ENCODE measurements around the gene HIVEP3. TPM values are rescaled to one million over a fixed set of nuclear protein-coding genes. Genes with fewer than 3 reads are reported as not detected.

The HIVEP3 gene
- total and polyA plus RNA-seq, 2 donors (not counting 1 experiment from before 2014, with no cell fraction given): 2.0 to 5.1 TPM

DNA sequence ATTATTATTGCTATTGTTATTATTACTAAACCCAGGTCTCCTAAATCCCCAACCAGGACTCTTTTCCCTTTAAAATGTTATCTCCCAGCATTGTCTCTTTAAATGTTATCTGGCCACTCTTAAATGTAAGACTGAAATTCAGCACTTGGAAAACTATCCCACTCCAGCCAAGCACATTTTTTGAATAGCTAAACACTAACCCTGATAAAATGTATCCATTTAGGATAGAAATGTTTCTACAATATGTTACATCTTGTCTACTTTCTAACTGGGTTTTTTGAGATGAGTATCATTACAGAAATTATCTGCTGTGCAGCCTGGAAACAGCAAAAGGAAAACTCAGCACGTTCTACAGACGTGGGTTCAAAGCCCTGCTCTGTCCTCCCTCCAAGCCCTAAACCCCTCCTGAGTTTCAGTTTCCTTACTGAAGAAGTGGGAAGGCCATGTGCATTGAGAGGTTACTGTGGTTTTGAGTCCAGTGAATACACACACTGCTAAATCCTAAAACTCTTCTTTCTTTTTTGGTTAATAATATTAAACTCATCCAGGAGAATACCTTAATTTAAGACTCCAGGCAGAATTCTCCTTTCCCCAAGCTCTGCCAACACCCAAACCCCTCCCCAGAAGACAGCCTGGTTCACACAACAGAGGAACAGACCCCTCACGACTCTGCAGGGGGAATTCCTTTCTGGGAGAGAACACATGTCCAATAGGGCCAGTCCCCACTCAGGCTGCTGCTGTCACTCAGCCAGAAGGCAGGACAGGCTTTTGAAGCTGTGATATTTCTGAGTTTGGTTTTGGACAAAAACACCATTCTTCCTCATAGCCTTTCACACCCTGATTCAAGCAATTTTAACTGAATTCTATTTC, 41.9 kb downstream of the HIVEP3 start:
- CTCF ChIA-PET: no interaction called here
- no peak overlapping the region for H3K27ac Mint-ChIP-seq

DNA sequence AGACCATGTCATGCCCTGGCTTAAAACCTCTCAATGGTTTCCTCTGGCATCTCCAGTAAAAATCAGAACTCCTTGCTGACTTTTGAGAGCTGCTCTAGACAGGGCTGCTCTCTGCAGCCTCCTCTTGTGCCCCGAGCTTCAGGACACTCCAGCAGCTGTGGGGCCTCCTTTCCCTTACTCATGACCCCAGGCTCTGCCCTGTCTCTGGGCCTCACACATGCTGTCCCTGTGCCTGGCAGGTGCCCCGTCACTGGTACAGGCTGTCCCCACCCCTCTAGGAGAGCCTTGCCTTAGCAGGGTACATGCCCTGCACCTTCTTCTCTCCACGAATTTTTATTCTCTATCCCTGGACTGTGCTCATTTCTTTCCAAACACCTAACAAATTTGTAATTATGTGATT, 43.2 kb downstream of the HIVEP3 start:
- POLR2A ChIA-PET: no interaction called here
- Histone ChIP-seq H3K79me2 (ENCODE audit: control insufficient read depth, insufficient read depth, low read length) (no peaks in the 10 kb centered on the region), H3K27me3 (replicated peaks in 1 of 4; ENCODE audit: control extremely low read depth in 1 of 4, control insufficient read depth in 3 of 4, insufficient read depth in 4 of 4, low read length in 3 of 4) (no peaks in the 10 kb centered on the region), H3K4me1 (ENCODE audit: control insufficient read depth in 2 of 2, insufficient read depth in 2 of 2, low read length in 2 of 2) (no peaks in the 10 kb centered on the region), H2AFZ (ENCODE audit: insufficient read depth, low read depth, low read length, poor library complexity, severe bottlenecking) (no peak overlapping the region), H3K4me3 (ENCODE audit: control extremely low read depth in 1 of 5, extremely low read depth in 1 of 5, insufficient read depth in 1 of 5, low read depth in 2 of 5, low read length in 4 of 5) (no peak overlapping the region), H3K27ac (ENCODE audit: low read length in 2 of 2) (no peak overlapping the region), H4K20me1 (ENCODE audit: control insufficient read depth, insufficient read depth, low read length, poor library complexity, severe bottlenecking) (no peaks in the 10 kb centered on the region), H3K9ac (ENCODE audit: low read length) (no peak overlapping the region), H3K9me3 (ENCODE audit: control extremely low read depth in 1 of 3, control insufficient read depth in 2 of 3, insufficient read depth in 1 of 3, low read length in 2 of 3) (no peaks in the 10 kb centered on the region), H3K36me3 (replicated peaks in 1 of 2; ENCODE audit: control extremely low read depth in 1 of 2, control insufficient read depth in 1 of 2, extremely low read depth in 1 of 2, insufficient read depth in 2 of 2, low read length in 1 of 2) (no peaks in the 10 kb centered on the region), H3K4me2 (replicated peaks; ENCODE audit: low read depth, low read length, poor library complexity, severe bottlenecking) (no peak overlapping the region)
- intact Hi-C loops (cut with micrococcal nuclease): no loop called here
- 93% methylated on average over 1 of the region's 3 CpGs for WGBS (ENCODE audit: insufficient coverage)
- CTCF ChIA-PET: interaction anchor here (1.1 to 1.3 kb wide), 2 partner anchors 10 to 301 kb away, joined by 3 to 5 read pairs; no protein-coding TSS in a partner anchor
- Mint-ChIP-seq H3K4me1 (no peaks in the 10 kb centered on the region), H3K9me3 (ENCODE audit: insufficient read depth) (no peaks in the 10 kb centered on the region), H3K4me3 (no peak overlapping the region), H3K27me3 (no peaks in the 10 kb centered on the region), H3K27ac (no peak overlapping the region)
- DNase-seq: no peak
- ATAC-seq (ENCODE audit: low read depth): no peak
- no peak for TF ChIP-seq EZH2 (IDR thresholded peaks at IDR 0.05; ENCODE audit: borderline replicate concordance, insufficient read depth, low read depth, low read length, poor library complexity, severe bottlenecking)
- TF ChIP-seq, protein P1, sequence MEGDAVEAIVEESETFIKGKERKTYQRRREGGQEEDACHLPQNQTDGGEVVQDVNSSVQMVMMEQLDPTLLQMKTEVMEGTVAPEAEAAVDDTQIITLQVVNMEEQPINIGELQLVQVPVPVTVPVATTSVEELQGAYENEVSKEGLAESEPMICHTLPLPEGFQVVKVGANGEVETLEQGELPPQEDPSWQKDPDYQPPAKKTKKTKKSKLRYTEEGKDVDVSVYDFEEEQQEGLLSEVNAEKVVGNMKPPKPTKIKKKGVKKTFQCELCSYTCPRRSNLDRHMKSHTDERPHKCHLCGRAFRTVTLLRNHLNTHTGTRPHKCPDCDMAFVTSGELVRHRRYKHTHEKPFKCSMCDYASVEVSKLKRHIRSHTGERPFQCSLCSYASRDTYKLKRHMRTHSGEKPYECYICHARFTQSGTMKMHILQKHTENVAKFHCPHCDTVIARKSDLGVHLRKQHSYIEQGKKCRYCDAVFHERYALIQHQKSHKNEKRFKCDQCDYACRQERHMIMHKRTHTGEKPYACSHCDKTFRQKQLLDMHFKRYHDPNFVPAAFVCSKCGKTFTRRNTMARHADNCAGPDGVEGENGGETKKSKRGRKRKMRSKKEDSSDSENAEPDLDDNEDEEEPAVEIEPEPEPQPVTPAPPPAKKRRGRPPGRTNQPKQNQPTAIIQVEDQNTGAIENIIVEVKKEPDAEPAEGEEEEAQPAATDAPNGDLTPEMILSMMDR (IDR thresholded peaks at IDR 0.05): no peak

More for the DNA sequence above, 41.9 kb downstream of the HIVEP3 start:
- Histone ChIP-seq H4K20me1 (ENCODE audit: control insufficient read depth, insufficient read depth, low read length, poor library complexity, severe bottlenecking) (no peaks in the 10 kb centered on the region), H3K9ac (ENCODE audit: low read length) (no peak overlapping the region), H2AFZ (ENCODE audit: insufficient read depth, low read depth, low read length, poor library complexity, severe bottlenecking) (no peak overlapping the region), H3K27me3 (replicated peaks in 1 of 4; ENCODE audit: control extremely low read depth in 1 of 4, control insufficient read depth in 3 of 4, insufficient read depth in 4 of 4, low read length in 3 of 4) (no peaks in the 10 kb centered on the region), H3K27ac (ENCODE audit: low read length in 2 of 2) (no peak overlapping the region), H3K4me3 (ENCODE audit: control extremely low read depth in 1 of 5, extremely low read depth in 1 of 5, insufficient read depth in 1 of 5, low read depth in 2 of 5, low read length in 4 of 5) (no peak overlapping the region), H3K4me1 (ENCODE audit: control insufficient read depth in 2 of 2, insufficient read depth in 2 of 2, low read length in 2 of 2) (no peaks in the 10 kb centered on the region), H3K79me2 (ENCODE audit: control insufficient read depth, insufficient read depth, low read length) (no peaks in the 10 kb centered on the region), H3K4me2 (replicated peaks; ENCODE audit: low read depth, low read length, poor library complexity, severe bottlenecking) (no peak overlapping the region), H3K9me3 (ENCODE audit: control extremely low read depth in 1 of 3, control insufficient read depth in 2 of 3, insufficient read depth in 1 of 3, low read length in 2 of 3) (no peaks in the 10 kb centered on the region), H3K36me3 (replicated peaks in 1 of 2; ENCODE audit: control extremely low read depth in 1 of 2, control insufficient read depth in 1 of 2, extremely low read depth in 1 of 2, insufficient read depth in 2 of 2, low read length in 1 of 2) (no peaks in the 10 kb centered on the region)
- ATAC-seq (ENCODE audit: low read depth): no peak
- no CpG with 5 or more reads among the region's 3 CpGs for WGBS (ENCODE audit: insufficient coverage)
- Mint-ChIP-seq H3K4me3 (no peak overlapping the region), H3K27me3 (no peaks in the 10 kb centered on the region), H3K9me3 (ENCODE audit: insufficient read depth) (no peaks in the 10 kb centered on the region), H3K4me1 (no peaks in the 10 kb centered on the region)
- POLR2A ChIA-PET: no interaction called here
- TF ChIP-seq, protein P1 (IDR thresholded peaks at IDR 0.05): no peak
- no peak for TF ChIP-seq EZH2 (IDR thresholded peaks at IDR 0.05; ENCODE audit: borderline replicate concordance, insufficient read depth, low read depth, low read length, poor library complexity, severe bottlenecking)
- intact Hi-C loops (cut with micrococcal nuclease): no loop called here
- DNase-seq: no peak
